Measurements from ENCODE around the gene DMD.

The DMD gene

GRCh38 chrX:31420302-31420701 is 1791.0 kb downstream of the DMD start:
- no peaks in the 10 kb centered on the region for H3K27me3 ChIP-seq (ENCODE audit: insufficient read depth, low read length, poor library complexity, severe bottlenecking)

GRCh38 chrX:31397119-31397518 is 1814.2 kb downstream of the DMD start:
- Histone ChIP-seq H3K36me3 (ENCODE audit: insufficient read depth, low read length) (no peaks in the 10 kb centered on the region), H3F3A (ENCODE audit: low read depth) (no peaks in the 10 kb centered on the region), H3K9me3 (ENCODE audit: insufficient read depth, low read depth, low read length) (no peaks in the 10 kb centered on the region), H3K9me2 (replicated peaks; ENCODE audit: low read depth, low read length) (no peaks in the 10 kb centered on the region), H2AFZ (ENCODE audit: low read length) (no peak overlapping the region), H3K9ac (ENCODE audit: low read depth, low read length, poor library complexity, severe bottlenecking) (no peak overlapping the region), H3K27me3 (ENCODE audit: insufficient read depth, low read length, poor library complexity, severe bottlenecking) (no peaks in the 10 kb centered on the region), H3K4me2 (ENCODE audit: low read depth, low read length, poor library complexity, severe bottlenecking) (no peak overlapping the region), H4K20me1 (ENCODE audit: insufficient read depth, low read length, poor library complexity, severe bottlenecking) (no peaks in the 10 kb centered on the region), H3K4me3 (ENCODE audit: low read length, poor library complexity, severe bottlenecking) (no peak overlapping the region), H3K79me2 (ENCODE audit: insufficient read depth, low read length) (no peaks in the 10 kb centered on the region), H3K4me1 (ENCODE audit: insufficient read depth, low read length, poor library complexity, severe bottlenecking) (no peaks in the 10 kb centered on the region)
- no peak for TF ChIP-seq EZH2phosphoT487 (IDR thresholded peaks at IDR 0.05; ENCODE audit: borderline replicate concordance)
- no peak for TF ChIP-seq CTCF (conservative IDR thresholded peaks at IDR 0.05; ENCODE audit: low read length)

More at GRCh38 chrX:31420302-31420701, 1791.0 kb downstream of the DMD start:
- no peaks in the 10 kb centered on the region for H3F3A ChIP-seq (ENCODE audit: low read depth)
- H4K20me1 ChIP-seq (ENCODE audit: insufficient read depth, low read length, poor library complexity, severe bottlenecking), result no peaks in the 10 kb centered on the region
- TF ChIP-seq EZH2phosphoT487 (IDR thresholded peaks at IDR 0.05; ENCODE audit: borderline replicate concordance), result no peak
- no peak for TF ChIP-seq CTCF (conservative IDR thresholded peaks at IDR 0.05; ENCODE audit: low read length)
- no peak overlapping the region for H3K9ac ChIP-seq (ENCODE audit: low read depth, low read length, poor library complexity, severe bottlenecking)
- no peaks in the 10 kb centered on the region for H3K4me1 ChIP-seq (ENCODE audit: insufficient read depth, low read length, poor library complexity, severe bottlenecking)
- no peaks in the 10 kb centered on the region for H3K9me2 ChIP-seq (replicated peaks; ENCODE audit: low read depth, low read length)
- H2AFZ ChIP-seq (ENCODE audit: low read length), result no peak overlapping the region
- H3K4me2 ChIP-seq (ENCODE audit: low read depth, low read length, poor library complexity, severe bottlenecking), result no peak overlapping the region
- no peaks in the 10 kb centered on the region for H3K79me2 ChIP-seq (ENCODE audit: insufficient read depth, low read length)
- no peak overlapping the region for H3K4me3 ChIP-seq (ENCODE audit: low read length, poor library complexity, severe bottlenecking)
- H3K36me3 ChIP-seq (ENCODE audit: insufficient read depth, low read length), result no peaks in the 10 kb centered on the region
- no peaks in the 10 kb centered on the region for H3K9me3 ChIP-seq (ENCODE audit: insufficient read depth, low read depth, low read length)

DNA sequence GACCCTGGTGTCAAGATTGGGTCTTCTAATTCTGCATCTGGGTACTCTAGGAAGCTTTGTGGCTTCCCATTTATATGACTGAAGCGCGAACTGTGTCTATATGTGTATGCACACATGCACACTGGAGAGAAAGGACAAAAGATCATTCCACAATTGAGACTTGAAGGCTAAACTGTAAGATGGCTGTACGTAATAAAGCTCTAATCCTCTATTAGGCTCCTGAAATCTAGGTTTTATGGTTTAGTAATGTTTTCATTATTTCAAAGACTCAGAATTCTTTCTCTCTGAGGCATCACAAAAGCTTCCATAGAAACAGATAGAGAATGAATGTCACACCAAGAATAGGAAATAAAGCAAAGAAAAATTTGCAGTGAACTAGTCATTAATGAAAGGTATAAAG is 1818.8 kb downstream of the DMD start:
- Histone ChIP-seq H3K9me2 (replicated peaks; ENCODE audit: low read depth, low read length) (no peaks in the 10 kb centered on the region), H3K36me3 (ENCODE audit: insufficient read depth, low read length) (no peaks in the 10 kb centered on the region), H4K20me1 (ENCODE audit: insufficient read depth, low read length, poor library complexity, severe bottlenecking) (no peaks in the 10 kb centered on the region), H2AFZ (ENCODE audit: low read length) (no peak overlapping the region), H3K4me1 (ENCODE audit: insufficient read depth, low read length, poor library complexity, severe bottlenecking) (no peaks in the 10 kb centered on the region), H3K9me3 (ENCODE audit: insufficient read depth, low read depth, low read length) (no peaks in the 10 kb centered on the region), H3K4me2 (ENCODE audit: low read depth, low read length, poor library complexity, severe bottlenecking) (no peak overlapping the region), H3K9ac (ENCODE audit: low read depth, low read length, poor library complexity, severe bottlenecking) (no peak overlapping the region), H3K27me3 (ENCODE audit: insufficient read depth, low read length, poor library complexity, severe bottlenecking) (no peaks in the 10 kb centered on the region), H3K4me3 (ENCODE audit: low read length, poor library complexity, severe bottlenecking) (no peak overlapping the region), H3K79me2 (ENCODE audit: insufficient read depth, low read length) (no peaks in the 10 kb centered on the region), H3F3A (ENCODE audit: low read depth) (no peaks in the 10 kb centered on the region)
- TF ChIP-seq CTCF (conservative IDR thresholded peaks at IDR 0.05; ENCODE audit: low read length) (no peak), EZH2phosphoT487 (IDR thresholded peaks at IDR 0.05; ENCODE audit: borderline replicate concordance) (no peak)
